Measurements from ENCODE around the gene TPM1. TPM values are rescaled to one million over a fixed set of nuclear protein-coding genes. Genes with fewer than 3 reads are reported as not detected.

The TPM1 gene
- polyA plus RNA-seq, 1 of the 3 experiments (the other 2 are of a cell fraction): 1,371 TPM

GRCh38 chr15:63041402-63041973 is 1.1 kb upstream of the TPM1 start:
- ChIA-PET CTCF (interaction anchor here (1.0 to 13.6 kb wide), 3 partner anchors 49 to 258 kb away, joined by 3 to 315 read pairs (median 4); no protein-coding TSS in a partner anchor), POLR2A (interaction anchor here (0.9 kb wide), 1 partner anchor 48 kb away, joined by 3 read pairs; no protein-coding TSS in a partner anchor)
- Histone ChIP-seq H3K27me3 (ENCODE audit: insufficient read depth) (no peaks in the 10 kb centered on the region), H3K27ac (ENCODE audit: low read depth in 2 of 2, low read length in 1 of 2) (peak overlapping the region; percentile 71 to 91), H3K4me3 (ENCODE audit: low read depth in 2 of 2, low read length in 1 of 2) (peak overlapping the region; percentile 64), H2AFZ (ENCODE audit: low read depth) (no peak overlapping the region), H3K36me3 (replicated peaks in 1 of 2; ENCODE audit: control insufficient read depth in 1 of 2, insufficient read depth in 2 of 2, low read length in 1 of 2) (peaks cover 27 to 37% of the 10 kb centered on the region in 2 experiments), H3K79me2 (ENCODE audit: insufficient read depth) (peaks cover 52% of the 10 kb centered on the region), H3K9ac (peak overlapping the region; percentile 99), H3F3A (replicated peaks; ENCODE audit: insufficient read depth) (peaks cover 45% of the 10 kb centered on the region), H3K4me1 (ENCODE audit: control insufficient read depth in 1 of 2, insufficient read depth in 2 of 2, low read depth in 1 of 2, low read length in 1 of 2) (peaks cover 6 to 25% of the 10 kb centered on the region in 2 experiments; a peak in 2 of 4 replicates), H3K9me2 (no peaks in the 10 kb centered on the region), H3K9me3 (no peaks in the 10 kb centered on the region), H4K20me1 (ENCODE audit: insufficient read depth) (peaks cover 38% of the 10 kb centered on the region), H3K4me2 (peak overlapping the region; percentile 95)
- TF ChIP-seq USF2 (IDR thresholded peaks at IDR 0.05; ENCODE audit: borderline replicate concordance, low read depth, low read length) (no peak), JUND (IDR thresholded peaks at IDR 0.05) (no peak), RAD21 (IDR thresholded peaks at IDR 0.05; ENCODE audit: low read length) (no peak), ZBTB33 (IDR thresholded peaks at IDR 0.05; ENCODE audit: borderline replicate concordance, low read depth) (no peak), EZH2phosphoT487 (IDR thresholded peaks at IDR 0.05; ENCODE audit: borderline replicate concordance, low read depth) (no peak), NFIC (IDR thresholded peaks at IDR 0.05; ENCODE audit: borderline replicate concordance) (no peak), RFX5 (IDR thresholded peaks at IDR 0.05; ENCODE audit: low read length) (no peak), PBX3 (IDR thresholded peaks at IDR 0.05) (no peak), FOXJ3 (CRISPR knock-in tag; IDR thresholded peaks at IDR 0.05) (no peak), ELF1 (IDR thresholded peaks at IDR 0.05) (no peak), NRF1 (IDR thresholded peaks at IDR 0.05; ENCODE audit: low read depth, low read length) (no peak), CTCF (IDR thresholded peaks at IDR 0.05) (no peak), SMC3 (IDR thresholded peaks at IDR 0.05; ENCODE audit: low read depth, low read length) (no peak)
- TF ChIP-seq, protein P1, sequence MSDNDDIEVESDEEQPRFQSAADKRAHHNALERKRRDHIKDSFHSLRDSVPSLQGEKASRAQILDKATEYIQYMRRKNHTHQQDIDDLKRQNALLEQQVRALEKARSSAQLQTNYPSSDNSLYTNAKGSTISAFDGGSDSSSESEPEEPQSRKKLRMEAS (IDR thresholded peaks at IDR 0.05; ENCODE audit: low read depth): no peak
- TF ChIP-seq, protein P2, sequence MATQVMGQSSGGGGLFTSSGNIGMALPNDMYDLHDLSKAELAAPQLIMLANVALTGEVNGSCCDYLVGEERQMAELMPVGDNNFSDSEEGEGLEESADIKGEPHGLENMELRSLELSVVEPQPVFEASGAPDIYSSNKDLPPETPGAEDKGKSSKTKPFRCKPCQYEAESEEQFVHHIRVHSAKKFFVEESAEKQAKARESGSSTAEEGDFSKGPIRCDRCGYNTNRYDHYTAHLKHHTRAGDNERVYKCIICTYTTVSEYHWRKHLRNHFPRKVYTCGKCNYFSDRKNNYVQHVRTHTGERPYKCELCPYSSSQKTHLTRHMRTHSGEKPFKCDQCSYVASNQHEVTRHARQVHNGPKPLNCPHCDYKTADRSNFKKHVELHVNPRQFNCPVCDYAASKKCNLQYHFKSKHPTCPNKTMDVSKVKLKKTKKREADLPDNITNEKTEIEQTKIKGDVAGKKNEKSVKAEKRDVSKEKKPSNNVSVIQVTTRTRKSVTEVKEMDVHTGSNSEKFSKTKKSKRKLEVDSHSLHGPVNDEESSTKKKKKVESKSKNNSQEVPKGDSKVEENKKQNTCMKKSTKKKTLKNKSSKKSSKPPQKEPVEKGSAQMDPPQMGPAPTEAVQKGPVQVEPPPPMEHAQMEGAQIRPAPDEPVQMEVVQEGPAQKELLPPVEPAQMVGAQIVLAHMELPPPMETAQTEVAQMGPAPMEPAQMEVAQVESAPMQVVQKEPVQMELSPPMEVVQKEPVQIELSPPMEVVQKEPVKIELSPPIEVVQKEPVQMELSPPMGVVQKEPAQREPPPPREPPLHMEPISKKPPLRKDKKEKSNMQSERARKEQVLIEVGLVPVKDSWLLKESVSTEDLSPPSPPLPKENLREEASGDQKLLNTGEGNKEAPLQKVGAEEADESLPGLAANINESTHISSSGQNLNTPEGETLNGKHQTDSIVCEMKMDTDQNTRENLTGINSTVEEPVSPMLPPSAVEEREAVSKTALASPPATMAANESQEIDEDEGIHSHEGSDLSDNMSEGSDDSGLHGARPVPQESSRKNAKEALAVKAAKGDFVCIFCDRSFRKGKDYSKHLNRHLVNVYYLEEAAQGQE (IDR thresholded peaks at IDR 0.05; ENCODE audit: low read depth, low read length): no peak
- no peak for DNase-seq
- 66% methylated on average over 14 of the region's 14 CpGs for WGBS (ENCODE audit: low lambda C conversion rate)
